ENCODE results near the gene KLF12. TPM values are rescaled to one million over a fixed set of nuclear protein-coding genes. Genes with fewer than 3 reads are reported as not detected.

Gene KLF12
- total RNA-seq, 4 donors from 2014 or later = 3.1 to 5.5 (median 3.2) TPM

- H3K4me3 ChIP-seq (ENCODE audit: low read depth, poor library complexity, severe bottlenecking) = no peak overlapping the region
- DNase-seq (ENCODE audit: low spot score in 2 of 2) = no peak
- WGBS, 2 donors = 81 to 83% methylated on average over 3 of the region's 3 CpGs
- intact Hi-C loops (cut with DNase I; ENCODE audit: low total_unique reads) = no loop called here
- TF ChIP-seq, protein P1, sequence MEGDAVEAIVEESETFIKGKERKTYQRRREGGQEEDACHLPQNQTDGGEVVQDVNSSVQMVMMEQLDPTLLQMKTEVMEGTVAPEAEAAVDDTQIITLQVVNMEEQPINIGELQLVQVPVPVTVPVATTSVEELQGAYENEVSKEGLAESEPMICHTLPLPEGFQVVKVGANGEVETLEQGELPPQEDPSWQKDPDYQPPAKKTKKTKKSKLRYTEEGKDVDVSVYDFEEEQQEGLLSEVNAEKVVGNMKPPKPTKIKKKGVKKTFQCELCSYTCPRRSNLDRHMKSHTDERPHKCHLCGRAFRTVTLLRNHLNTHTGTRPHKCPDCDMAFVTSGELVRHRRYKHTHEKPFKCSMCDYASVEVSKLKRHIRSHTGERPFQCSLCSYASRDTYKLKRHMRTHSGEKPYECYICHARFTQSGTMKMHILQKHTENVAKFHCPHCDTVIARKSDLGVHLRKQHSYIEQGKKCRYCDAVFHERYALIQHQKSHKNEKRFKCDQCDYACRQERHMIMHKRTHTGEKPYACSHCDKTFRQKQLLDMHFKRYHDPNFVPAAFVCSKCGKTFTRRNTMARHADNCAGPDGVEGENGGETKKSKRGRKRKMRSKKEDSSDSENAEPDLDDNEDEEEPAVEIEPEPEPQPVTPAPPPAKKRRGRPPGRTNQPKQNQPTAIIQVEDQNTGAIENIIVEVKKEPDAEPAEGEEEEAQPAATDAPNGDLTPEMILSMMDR (IDR thresholded peaks at IDR 0.05) = no peak
- no peak for TF ChIP-seq POLR2A (IDR thresholded peaks at IDR 0.05)
Measured at GRCh38 chr13:74104661-74105275, 29.4 kb downstream of the KLF12 start.

- no peak for TF ChIP-seq POLR2A (IDR thresholded peaks at IDR 0.05)
- TF ChIP-seq, protein P1 (IDR thresholded peaks at IDR 0.05) = no peak
- no peak for DNase-seq (ENCODE audit: low spot score in 2 of 2)
- no peak overlapping the region for H3K4me3 ChIP-seq (ENCODE audit: low read depth, poor library complexity, severe bottlenecking)
- WGBS, 2 donors = 81 to 83% methylated on average over 3 of the region's 3 CpGs
- intact Hi-C loops (cut with DNase I; ENCODE audit: low total_unique reads) = no loop called here
Measured at GRCh38 chr13:74103970-74104555, 30.1 kb downstream of the KLF12 start.

DNA sequence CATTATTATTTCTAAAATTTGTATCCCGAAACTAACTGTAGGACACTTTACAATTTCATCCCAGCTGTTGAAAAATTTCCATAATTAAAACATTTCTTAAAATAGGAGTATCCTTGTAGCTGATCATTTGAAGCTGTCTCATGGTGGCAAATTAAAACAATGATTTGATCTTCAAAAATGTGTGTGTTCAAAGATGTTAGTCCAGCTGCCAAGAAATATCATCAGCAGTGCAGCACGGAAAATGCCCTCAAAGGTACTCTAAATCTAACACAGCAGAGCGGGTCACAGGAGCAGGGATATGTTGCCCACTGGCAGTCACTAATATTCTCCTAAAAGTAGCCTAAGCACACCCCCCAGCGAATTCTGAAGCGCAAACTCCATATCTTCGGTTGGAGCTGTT, 31.0 kb downstream of the KLF12 start:
- intact Hi-C loops (cut with DNase I; ENCODE audit: low total_unique reads) = no loop called here
- WGBS, 2 donors = 85 to 89% methylated on average over 6 of the region's 6 CpGs
- TF ChIP-seq, protein P1 (IDR thresholded peaks at IDR 0.05) = no peak
- TF ChIP-seq POLR2A (IDR thresholded peaks at IDR 0.05) = no peak
- no peak for DNase-seq (ENCODE audit: low spot score in 2 of 2)
- no peak overlapping the region for H3K4me3 ChIP-seq (ENCODE audit: low read depth, poor library complexity, severe bottlenecking)

GRCh38 chr13:74102691-74103090, 31.5 kb downstream of the KLF12 start:
- TF ChIP-seq POLR2A (IDR thresholded peaks at IDR 0.05) = no peak
- TF ChIP-seq, protein P1 (IDR thresholded peaks at IDR 0.05) = no peak
- H3K4me3 ChIP-seq (ENCODE audit: low read depth, poor library complexity, severe bottlenecking) = no peak overlapping the region
- intact Hi-C loops (cut with DNase I; ENCODE audit: low total_unique reads) = no loop called here
- no peak for DNase-seq (ENCODE audit: low spot score in 2 of 2)
- WGBS, 2 donors = 87 to 92% methylated on average over 1 of the region's 1 CpG

DNA sequence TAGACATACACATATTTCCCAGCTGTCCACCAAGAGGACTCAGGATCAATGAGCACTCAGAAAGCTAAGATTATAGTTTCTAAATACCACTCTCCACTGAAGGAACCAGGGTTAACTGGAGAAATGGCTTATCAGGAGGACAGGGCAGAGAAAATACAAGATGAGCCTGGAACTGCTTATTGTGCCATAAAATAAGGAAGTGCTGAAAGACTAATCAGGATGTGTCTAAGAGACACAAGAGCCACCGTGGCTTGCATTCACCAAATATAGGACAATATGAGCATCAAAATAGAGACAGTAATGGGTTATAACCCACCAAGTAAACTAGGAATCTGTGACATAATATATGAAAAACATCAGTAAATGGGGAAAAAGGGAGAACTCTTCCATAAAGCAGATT, 32.8 kb downstream of the KLF12 start:
- DNase-seq (ENCODE audit: low spot score in 2 of 2) = no peak
- no peak overlapping the region for H3K4me3 ChIP-seq (ENCODE audit: low read depth, poor library complexity, severe bottlenecking)
- TF ChIP-seq, protein P1 (IDR thresholded peaks at IDR 0.05) = no peak
- TF ChIP-seq POLR2A (IDR thresholded peaks at IDR 0.05) = no peak
- intact Hi-C loops (cut with DNase I; ENCODE audit: low total_unique reads) = no loop called here
- WGBS, 2 donors = 76 to 77% methylated on average over 1 of the region's 1 CpG

GRCh38 chr13:74098077-74098476, 36.1 kb downstream of the KLF12 start:
- TF ChIP-seq POLR2A (IDR thresholded peaks at IDR 0.05) = no peak
- TF ChIP-seq, protein P1 (IDR thresholded peaks at IDR 0.05) = no peak
- DNase-seq (ENCODE audit: low spot score in 2 of 2) = no peak

More at GRCh38 chr13:74098077-74098476, 36.1 kb downstream of the KLF12 start:
- intact Hi-C loops (cut with DNase I; ENCODE audit: low total_unique reads) = no loop called here
- H3K4me3 ChIP-seq (ENCODE audit: low read depth, poor library complexity, severe bottlenecking) = no peak overlapping the region
- 94 to 100% methylated on average over 1 of the region's 1 CpG for WGBS, 2 donors
